Neural cell (in vitro differentiated cells): Measurements from ENCODE around the gene STPG2. TPM values are rescaled to one million over a fixed set of nuclear protein-coding genes. Genes with fewer than 3 reads are reported as not detected.

Experiments
- H2AFZ ChIP-seq: fragments of 200-600, 300-800 bp; sonication (generic), shearing (Covaris generic); 2 replicates; pipeline ENCODE4 v1.6.0; 2014; ENCODE audit warnings: low read depth, mild to moderate bottlenecking, antibody characterized with exemption, low read length, moderate library complexity
- H3F3A ChIP-seq: fragments of 200-600 bp; shearing (Covaris generic); 2 replicates; pipeline ENCODE4 v1.6.1; 2016; ENCODE audit warnings: mild to moderate bottlenecking, moderate library complexity, mixed read lengths, antibody characterized with exemption, low read length; ENCODE audit not compliant: insufficient read depth, poor library complexity, severe bottlenecking
- H3K27ac ChIP-seq: fragments of 200-600, 300-800 bp; sonication (generic), shearing (Covaris generic); 2 replicates; pipeline ENCODE4 v1.5.1; 2014; ENCODE audit warnings: mild to moderate bottlenecking, low read length, moderate library complexity
- H3K27me3 ChIP-seq: fragments of 300-800, 200-600 bp; sonication (generic), shearing (Covaris generic); 2 replicates; pipeline ENCODE4 v1.6.0; 2014; ENCODE audit warnings: mild to moderate bottlenecking, low read depth, low read length, moderate library complexity; ENCODE audit not compliant: insufficient read depth
- H3K36me3 ChIP-seq: fragments of 300-800, 200-600 bp; sonication (generic), shearing (Covaris generic); 2 replicates; pipeline ENCODE4 v1.5.1; 2014; ENCODE audit warnings: mild to moderate bottlenecking, antibody characterized with exemption, low read length, moderate library complexity; ENCODE audit not compliant: insufficient read depth
- H3K4me2 ChIP-seq: fragments of 300-800, 200-600 bp; sonication (generic), shearing (Covaris generic); 2 replicates; pipeline ENCODE4 v1.6.0; 2014; ENCODE audit warnings: mild to moderate bottlenecking, low read length
- H3K4me3 ChIP-seq: fragments of 300-800, 200-600 bp; sonication (generic), shearing (Covaris generic); 2 replicates; pipeline ENCODE4 v1.5.1; 2014; ENCODE audit warnings: mild to moderate bottlenecking, low read length, moderate library complexity
- H3K79me2 ChIP-seq: fragments of 200-600 bp; shearing (Covaris generic); replicated peaks from 2 replicates; pipeline ENCODE4 v1.6.0; 2014; ENCODE audit warnings: mild to moderate bottlenecking, low read length, moderate library complexity; ENCODE audit not compliant: insufficient read depth
- H3K9ac ChIP-seq: fragments of 300-800, 200-600 bp; sonication (generic), shearing (Covaris generic); 2 replicates; pipeline ENCODE4 v1.6.1; 2016; ENCODE audit warnings: mild to moderate bottlenecking, low read length, mixed read lengths
- H3K9me2 ChIP-seq: fragments of 200-600 bp; shearing (Covaris generic); 2 replicates; pipeline ENCODE4 v1.6.1; 2016; ENCODE audit warnings: mild to moderate bottlenecking, low read length, mixed read lengths; ENCODE audit not compliant: insufficient read depth
- H3K9me3 ChIP-seq: fragments of 200-600, 300-800 bp; sonication (generic), shearing (Covaris generic); 2 replicates; pipeline ENCODE4 v1.6.1; 2016; ENCODE audit warnings: mild to moderate bottlenecking, mixed run types, low read length, moderate library complexity, mixed read lengths
- H4K20me1 ChIP-seq: fragments of 200-600 bp; shearing (Covaris generic); 2 replicates; pipeline ENCODE4 v1.6.1; 2016; ENCODE audit warnings: mild to moderate bottlenecking, mixed run types; ENCODE audit not compliant: insufficient read depth
- EP300 ChIP-seq: fragments of 450-650 bp; conservative IDR thresholded peaks from 2 replicates; pipeline ENCODE4 v1.6.1; 2014; ENCODE audit warnings: antibody characterized with exemption, mild to moderate bottlenecking, moderate library complexity; ENCODE audit not compliant: poor library complexity, severe bottlenecking
- EZH2 ChIP-seq: fragments of 200-600, 300-800 bp; shearing (Covaris generic), sonication (generic); IDR thresholded peaks from 2 replicates; pipeline ENCODE4 v1.6.1; 2014; ENCODE audit warnings: antibody characterized with exemption, low read length, borderline replicate concordance, mild to moderate bottlenecking; ENCODE audit not compliant: insufficient read depth, poor library complexity, severe bottlenecking
- MXI1 ChIP-seq: fragments of 450-650 bp; conservative IDR thresholded peaks from 2 replicates; pipeline ENCODE4 v1.6.1; 2014; ENCODE audit warnings: antibody characterized with exemption, mild to moderate bottlenecking; ENCODE audit not compliant: poor library complexity, severe bottlenecking
- POLR2AphosphoS5 ChIP-seq: IDR thresholded peaks from 2 replicates; pipeline ENCODE4 v1.6.1; 2012
- RAD21 ChIP-seq: fragments of 450-650 bp; conservative IDR thresholded peaks from 2 replicates; pipeline ENCODE4 v1.6.1; 2014; ENCODE audit warnings: antibody characterized with exemption, mild to moderate bottlenecking, moderate library complexity
- REST ChIP-seq: IDR thresholded peaks from 2 replicates; pipeline ENCODE4 v1.6.1; 2012; ENCODE audit warnings: borderline replicate concordance
- SMC3 ChIP-seq: fragments of 450-650 bp; conservative IDR thresholded peaks from 2 replicates; pipeline ENCODE4 v1.6.1; 2014; ENCODE audit warnings: antibody characterized with exemption, mild to moderate bottlenecking, moderate library complexity; ENCODE audit not compliant: poor library complexity
- TAF1 ChIP-seq: IDR thresholded peaks from 2 replicates; pipeline ENCODE4 v1.6.1; 2012; ENCODE audit warnings: low read depth
- polyA plus RNA-seq: library from polyadenylated mRNA; depleted of rRNA; stranded (reverse); fragments of >200 nt; gene quantifications from 2 replicates; pipeline ENCODE4 v1.2.3, GENCODE V29; 2014
- TF ChIP-seq, protein P1 (sequence below): fragments of 450-650 bp; IDR thresholded peaks from 2 replicates; pipeline ENCODE4 v1.5.1; 2014; ENCODE audit warnings: antibody characterized with exemption, mild to moderate bottlenecking, moderate library complexity; ENCODE audit not compliant: poor library complexity, severe bottlenecking

The STPG2 gene
- polyA plus RNA-seq, 1 donor from 2014 or later: not detected

DNA sequence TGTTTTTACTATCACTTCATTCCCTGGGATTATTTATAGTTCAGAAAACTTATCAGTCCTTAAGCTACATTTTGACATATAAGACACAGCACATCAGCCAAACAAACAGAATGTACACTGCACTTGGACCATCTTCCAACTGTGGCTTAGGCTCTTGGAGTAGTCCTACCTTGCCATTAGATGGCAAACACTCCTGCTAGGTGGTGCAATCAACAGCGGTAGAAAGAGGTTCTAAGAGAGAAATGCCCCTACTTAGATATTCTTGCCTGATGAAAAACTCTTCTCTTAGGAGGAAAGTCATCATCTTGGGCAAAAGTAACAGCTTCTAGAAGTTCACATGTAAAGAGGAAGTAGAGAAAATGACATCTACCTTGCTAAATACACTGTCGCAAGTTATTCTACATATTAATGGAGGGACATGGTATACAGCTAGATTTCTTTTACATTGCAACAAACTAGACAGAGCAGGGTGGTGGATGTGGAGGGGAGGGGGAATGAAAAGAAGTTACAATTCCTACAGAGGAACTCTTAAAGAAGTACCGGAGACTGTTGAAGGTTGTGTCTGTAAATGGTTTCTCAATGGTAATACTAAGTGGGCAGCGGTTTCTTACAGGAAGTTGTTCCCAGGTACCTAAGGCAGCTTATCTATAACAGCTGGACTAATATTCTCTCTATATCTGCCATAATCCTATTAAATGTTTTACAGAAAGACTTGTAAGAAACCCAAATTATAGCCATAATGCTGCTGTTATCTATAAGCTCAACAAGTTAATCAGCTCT, 8.1 kb upstream of the STPG2 start:
- Histone ChIP-seq H3K27me3 (no peaks in the 10 kb centered on the region), H3K9me3 (no peaks in the 10 kb centered on the region), H3K4me2 (no peak overlapping the region), H3K9me2 (no peaks in the 10 kb centered on the region), H4K20me1 (no peaks in the 10 kb centered on the region), H3K4me3 (no peak overlapping the region), H3K9ac (no peak overlapping the region), H3K79me2 (no peaks in the 10 kb centered on the region), H3K27ac (no peak overlapping the region), H3K36me3 (no peaks in the 10 kb centered on the region), H2AFZ (no peak overlapping the region), H3F3A (no peaks in the 10 kb centered on the region)
- TF ChIP-seq, protein P1, sequence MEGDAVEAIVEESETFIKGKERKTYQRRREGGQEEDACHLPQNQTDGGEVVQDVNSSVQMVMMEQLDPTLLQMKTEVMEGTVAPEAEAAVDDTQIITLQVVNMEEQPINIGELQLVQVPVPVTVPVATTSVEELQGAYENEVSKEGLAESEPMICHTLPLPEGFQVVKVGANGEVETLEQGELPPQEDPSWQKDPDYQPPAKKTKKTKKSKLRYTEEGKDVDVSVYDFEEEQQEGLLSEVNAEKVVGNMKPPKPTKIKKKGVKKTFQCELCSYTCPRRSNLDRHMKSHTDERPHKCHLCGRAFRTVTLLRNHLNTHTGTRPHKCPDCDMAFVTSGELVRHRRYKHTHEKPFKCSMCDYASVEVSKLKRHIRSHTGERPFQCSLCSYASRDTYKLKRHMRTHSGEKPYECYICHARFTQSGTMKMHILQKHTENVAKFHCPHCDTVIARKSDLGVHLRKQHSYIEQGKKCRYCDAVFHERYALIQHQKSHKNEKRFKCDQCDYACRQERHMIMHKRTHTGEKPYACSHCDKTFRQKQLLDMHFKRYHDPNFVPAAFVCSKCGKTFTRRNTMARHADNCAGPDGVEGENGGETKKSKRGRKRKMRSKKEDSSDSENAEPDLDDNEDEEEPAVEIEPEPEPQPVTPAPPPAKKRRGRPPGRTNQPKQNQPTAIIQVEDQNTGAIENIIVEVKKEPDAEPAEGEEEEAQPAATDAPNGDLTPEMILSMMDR: no peak
- no peak for TF ChIP-seq EZH2
- TF ChIP-seq EP300: no peak
- TF ChIP-seq TAF1: no peak
- no peak for TF ChIP-seq MXI1
- no peak for TF ChIP-seq RAD21
- no peak for TF ChIP-seq REST
- TF ChIP-seq POLR2AphosphoS5: no peak
- TF ChIP-seq SMC3: no peak

GRCh38 chr4:98150092-98150761, 7.0 kb upstream of the STPG2 start:
- Histone ChIP-seq H4K20me1 (no peaks in the 10 kb centered on the region), H3K9me2 (no peaks in the 10 kb centered on the region), H3K36me3 (no peaks in the 10 kb centered on the region), H3K9me3 (no peaks in the 10 kb centered on the region), H3K79me2 (no peaks in the 10 kb centered on the region), H2AFZ (no peak overlapping the region), H3F3A (no peaks in the 10 kb centered on the region), H3K4me3 (no peak overlapping the region), H3K27me3 (no peaks in the 10 kb centered on the region), H3K9ac (no peak overlapping the region), H3K4me2 (no peak overlapping the region), H3K27ac (no peak overlapping the region)
- TF ChIP-seq RAD21 (peak; percentile 66), SMC3 (peak; percentile 64), MXI1 (no peak), POLR2AphosphoS5 (no peak), EZH2 (no peak)
- TF ChIP-seq, protein P1: peak; percentile 57
